ENCODE data around the gene NRP1. TPM values are rescaled to one million over a fixed set of nuclear protein-coding genes. Genes with fewer than 3 reads are reported as not detected.

The NRP1 gene
- total and polyA plus RNA-seq, 9 donors, result 39.6 to 134 (median 67.2) TPM

- intact Hi-C loops (cut with DNase I), result loop anchor here in 3 of 4 donors (5.0 to 10.0 kb wide), 5 partner anchors 83 to 1443 kb away; partner anchors contain the start of gene NRP1 (in 1 of the 3)
- H3K4me1 ChIP-seq (ENCODE audit: insufficient read depth), result peaks cover 10% of the 10 kb centered on the region
- DNase-seq, result no peak
- 88 to 94% (median 91%) methylated on average over 5 of the region's 5 CpGs for WGBS, 3 donors
- no peaks in the 10 kb centered on the region for H3K27me3 ChIP-seq
- H3K9me3 ChIP-seq, result no peaks in the 10 kb centered on the region
- no peak for TF ChIP-seq EP300 (IDR thresholded peaks at IDR 0.05)
- TF ChIP-seq POLR2A (IDR thresholded peaks at IDR 0.05), result no peak
- TF ChIP-seq CTCF (IDR thresholded peaks at IDR 0.05), result no peak
- H3K36me3 ChIP-seq, result no peaks in the 10 kb centered on the region
- H3K4me3 ChIP-seq, result no peak overlapping the region
- no peak overlapping the region for H3K27ac ChIP-seq
Measured at GRCh38 chr10:33192190-33192589, 142.3 kb downstream of the NRP1 start.

GRCh38 chr10:33190406-33190805 is 144.1 kb downstream of the NRP1 start:
- H3K4me3 ChIP-seq, result no peak overlapping the region
- peaks cover 2% of the 10 kb centered on the region for H3K4me1 ChIP-seq (ENCODE audit: insufficient read depth)
- H3K9me3 ChIP-seq, result no peaks in the 10 kb centered on the region
- WGBS, 3 donors, result 91 to 100% (median 92%) methylated on average over 1 of the region's 1 CpG
- TF ChIP-seq CTCF (IDR thresholded peaks at IDR 0.05) (no peak), EP300 (IDR thresholded peaks at IDR 0.05) (no peak), POLR2A (IDR thresholded peaks at IDR 0.05) (no peak)
- H3K36me3 ChIP-seq, result no peaks in the 10 kb centered on the region
- no peak for DNase-seq
- H3K27ac ChIP-seq, result no peak overlapping the region
- intact Hi-C loops (cut with DNase I), result loop anchor here in 3 of 4 donors (5.0 to 10.0 kb wide), 5 partner anchors 84 to 1444 kb away; partner anchors contain the start of gene NRP1 (in 1 of the 3)
- no peaks in the 10 kb centered on the region for H3K27me3 ChIP-seq

GRCh38 chr10:33189808-33190207 is 144.7 kb downstream of the NRP1 start:
- Histone ChIP-seq H3K27ac (no peak overlapping the region), H3K4me1 (ENCODE audit: insufficient read depth) (peaks cover 2% of the 10 kb centered on the region), H3K36me3 (no peaks in the 10 kb centered on the region), H3K9me3 (no peaks in the 10 kb centered on the region), H3K27me3 (no peaks in the 10 kb centered on the region), H3K4me3 (no peak overlapping the region)
- intact Hi-C loops (cut with DNase I), result loop anchor here in 3 of 4 donors (5.0 to 10.0 kb wide), 5 partner anchors 85 to 1445 kb away; partner anchors contain the start of gene NRP1 (in 1 of the 3)
- TF ChIP-seq POLR2A (IDR thresholded peaks at IDR 0.05) (no peak), EP300 (IDR thresholded peaks at IDR 0.05) (no peak), CTCF (IDR thresholded peaks at IDR 0.05) (no peak)
- no peak for DNase-seq
- 87 to 90% (median 88%) methylated on average over 8 of the region's 8 CpGs for WGBS, 3 donors

- no peak for TF ChIP-seq CTCF (IDR thresholded peaks at IDR 0.05)
- no peak for TF ChIP-seq EP300 (IDR thresholded peaks at IDR 0.05)
- no peak for TF ChIP-seq POLR2A (IDR thresholded peaks at IDR 0.05)
- Histone ChIP-seq H3K4me3 (no peak overlapping the region), H3K27ac (no peak overlapping the region), H3K36me3 (no peaks in the 10 kb centered on the region), H3K9me3 (no peaks in the 10 kb centered on the region), H3K27me3 (no peaks in the 10 kb centered on the region), H3K4me1 (ENCODE audit: insufficient read depth) (peaks cover 2% of the 10 kb centered on the region)
- no peak for DNase-seq
- intact Hi-C loops (cut with DNase I), result no loop called here
- WGBS, 3 donors, result 91 to 92% (median 92%) methylated on average over 6 of the region's 6 CpGs
Measured at GRCh38 chr10:33189363-33189762, 145.1 kb downstream of the NRP1 start.
